Panc1 (cell line): ENCODE measurements around the gene STKLD1. TPM values are rescaled to one million over a fixed set of nuclear protein-coding genes. Genes with fewer than 3 reads are reported as not detected.

Experiments used
- ATAC-seq: fragments of 200-7000 bp; cut with Tn5 transposase; 2 replicates; pipeline ENCODE4 v1.9.1; 2020; ENCODE audit warnings: mild to moderate bottlenecking, moderate library complexity
- BruUV-seq: library from RNA; stranded (reverse); fragments of 400-500 nt; replicated peaks from 2 replicates; lab custom pipeline; 2021; lab: Mats Ljungman, UMichigan
- CTCF ChIA-PET: fragments of 300-600 bp; sonication (Branson Sonifier 250); formaldehyde crosslinking; loops from one replicate; lab custom pipeline; 2022; ENCODE audit warnings: antibody characterized with exemption; lab: Charles Lee
- POLR2A ChIA-PET: fragments of 300-600 bp; sonication (Branson Sonifier 250); formaldehyde crosslinking; loops from one replicate; lab custom pipeline; 2022; ENCODE audit warnings: antibody characterized with exemption; lab: Charles Lee
- DNase-seq: peaks from one replicate; pipeline ENCODE4 v3.0.0-alpha.2; 2010; ENCODE audit warnings: low read depth, low spot score
- H3K27ac ChIP-seq: 2 replicates; pipeline ENCODE4 v1.5.1; 2011; ENCODE audit warnings: mild to moderate bottlenecking, low read length, inconsistent platforms
- H3K27me3 ChIP-seq: fragments of 200-500 bp; sonication (Bioruptor generic); 2 replicates; pipeline ENCODE4 v1.6.0; 2014; ENCODE audit warnings: low read length, inconsistent platforms; ENCODE audit not compliant: control insufficient read depth, insufficient read depth
- H3K36me3 ChIP-seq: fragments of 200-500 bp; sonication (Bioruptor generic); 2 replicates; pipeline ENCODE4 v1.5.1; 2014; ENCODE audit warnings: inconsistent platforms, mild to moderate bottlenecking, low read length, moderate library complexity; ENCODE audit not compliant: control insufficient read depth, insufficient read depth
- H3K4me1 ChIP-seq: 2 replicates; pipeline ENCODE4 v1.5.1; 2011; ENCODE audit warnings: inconsistent platforms, mild to moderate bottlenecking, low read length, moderate library complexity; ENCODE audit not compliant: control insufficient read depth, insufficient read depth
- H3K4me3 ChIP-seq, 2 experiments: 2 replicates each; pipeline ENCODE4 v1.5.1; 2011 to 2012; ENCODE audit warnings: low read depth in 2 of 2, low read length in 2 of 2, mild to moderate bottlenecking in 2 of 2, inconsistent platforms in 1 of 2, moderate library complexity in 1 of 2
- H3K9me3 ChIP-seq: fragments of 200-500 bp; sonication (Bioruptor generic); 2 replicates; pipeline ENCODE4 v1.5.1; 2014; ENCODE audit warnings: low read depth, mild to moderate bottlenecking, inconsistent platforms, low read length, moderate library complexity; ENCODE audit not compliant: control insufficient read depth, insufficient read depth
- CTCF ChIP-seq: fragments of 450-650 bp; IDR thresholded peaks from 2 replicates; pipeline ENCODE4 v1.5.1; 2017; ENCODE audit warnings: mild to moderate bottlenecking
- POLR2AphosphoS5 ChIP-seq: IDR thresholded peaks from 2 replicates; pipeline ENCODE4 v1.6.1; 2012; ENCODE audit warnings: mild to moderate bottlenecking, low read depth, low read length, moderate library complexity
- REST ChIP-seq, 2 experiments: IDR thresholded peaks; 2 replicates each; pipeline ENCODE4 v1.6.1; 2011 to 2012; ENCODE audit warnings: low read depth in 2 of 2, control low read depth in 1 of 2, low read length in 1 of 2, mild to moderate bottlenecking in 1 of 2, moderate library complexity in 1 of 2; ENCODE audit not compliant: insufficient read depth in 1 of 2
- SIN3A ChIP-seq: IDR thresholded peaks from 2 replicates; pipeline ENCODE4 v1.6.1; 2012; ENCODE audit warnings: low read depth, mild to moderate bottlenecking, low read length, moderate library complexity, borderline replicate concordance; ENCODE audit not compliant: insufficient read depth
- TCF7L2 ChIP-seq: IDR thresholded peaks from 2 replicates; pipeline ENCODE4 v1.6.1; 2011; ENCODE audit warnings: mild to moderate bottlenecking, low read depth, low read length, inconsistent platforms
- in situ Hi-C: cut with HindIII; loops from 2 replicates; pipeline ENCODE4 v1.10.0; 2016; ENCODE audit warnings: low sequenced_read_pairs, low pct_unique_long_range_greater_than_20kb
- intact Hi-C: fragments of 100-400 bp; cut with micrococcal nuclease; formaldehyde crosslinking; loops from one replicate; pipeline ENCODE4 v1.10.0; 2022; ENCODE audit not compliant: unreplicated experiment
- total RNA-seq: library from RNA; stranded (reverse); gene quantifications from one replicate; pipeline ENCODE4 v1.2.1, GENCODE V29; 2021; ENCODE audit not compliant: unreplicated experiment

The STKLD1 gene
- total RNA-seq, 1 experiment from 2014 or later = 0.74 TPM

GRCh38 chr9:133421615-133422542 is 45.7 kb downstream of the STKLD1 start, which contains the start of gene ADAMTS13:
ADAMTS13 (plus strand) TSS chr9:133422367; CDS start chr9:133422444, 77 bp downstream.
- in situ Hi-C loops (no loop called here), intact Hi-C loops (no loop called here)
- TF ChIP-seq TCF7L2 (no peak), CTCF (no peak), REST (IDR thresholded peaks at IDR 0.05; ENCODE audit: insufficient read depth in 1 of 2, low read depth in 2 of 2, low read length in 1 of 2) (no peak), SIN3A (no peak), POLR2AphosphoS5 (no peak)
- ATAC-seq (0 out of 2 replicates have a peak, but pooled peaks have one; percentile 24), DNase-seq (no peak)
- no peaks in the 10 kb centered on the region for H3K27me3 ChIP-seq
- BruUV-seq = no TSS peak
- POLR2A ChIA-PET = no interaction called here
- no peaks in the 10 kb centered on the region for H3K9me3 ChIP-seq
- peaks cover 2% of the 10 kb centered on the region; the same call in 1 of the 2 replicates for H3K36me3 ChIP-seq
- CTCF ChIA-PET = no interaction called here
- H3K4me1 ChIP-seq = no peaks in the 10 kb centered on the region
- H3K4me3 ChIP-seq = no peak within 1 kb of the TSS
- no peak within 1 kb of the TSS for H3K27ac ChIP-seq

- in situ Hi-C loops = no loop called here
- Histone ChIP-seq H3K4me1 (peaks cover 6% of the 10 kb centered on the region; the same call in 1 of the 2 replicates), H3K36me3 (no peaks in the 10 kb centered on the region; the same call in 1 of the 2 replicates), H3K9me3 (no peaks in the 10 kb centered on the region), H3K4me3 (no peak overlapping the region), H3K27me3 (no peaks in the 10 kb centered on the region), H3K27ac (no peak overlapping the region)
- ATAC-seq (no peak), DNase-seq (no peak)
- CTCF ChIA-PET = interaction anchor here (1.1 kb wide), 1 partner anchor 36 kb away, joined by 3 read pairs; the partner anchor contains the start of gene CACFD1
- POLR2A ChIA-PET = no interaction called here
- TF ChIP-seq CTCF (no peak), REST (IDR thresholded peaks at IDR 0.05; ENCODE audit: insufficient read depth in 1 of 2, low read depth in 2 of 2, low read length in 1 of 2) (no peak), POLR2AphosphoS5 (no peak), SIN3A (no peak)
- BruUV-seq = no TSS peak
- intact Hi-C loops = no loop called here
Measured at GRCh38 chr9:133423216-133423615, 47.0 kb downstream of the STKLD1 start.
